ENCODE data around the gene USP8. TPM values are rescaled to one million over a fixed set of nuclear protein-coding genes. Genes with fewer than 3 reads are reported as not detected.

USP8 gene
- total and polyA plus RNA-seq, 9 donors: 25.1 to 67.0 (median 42.4) TPM

DNA sequence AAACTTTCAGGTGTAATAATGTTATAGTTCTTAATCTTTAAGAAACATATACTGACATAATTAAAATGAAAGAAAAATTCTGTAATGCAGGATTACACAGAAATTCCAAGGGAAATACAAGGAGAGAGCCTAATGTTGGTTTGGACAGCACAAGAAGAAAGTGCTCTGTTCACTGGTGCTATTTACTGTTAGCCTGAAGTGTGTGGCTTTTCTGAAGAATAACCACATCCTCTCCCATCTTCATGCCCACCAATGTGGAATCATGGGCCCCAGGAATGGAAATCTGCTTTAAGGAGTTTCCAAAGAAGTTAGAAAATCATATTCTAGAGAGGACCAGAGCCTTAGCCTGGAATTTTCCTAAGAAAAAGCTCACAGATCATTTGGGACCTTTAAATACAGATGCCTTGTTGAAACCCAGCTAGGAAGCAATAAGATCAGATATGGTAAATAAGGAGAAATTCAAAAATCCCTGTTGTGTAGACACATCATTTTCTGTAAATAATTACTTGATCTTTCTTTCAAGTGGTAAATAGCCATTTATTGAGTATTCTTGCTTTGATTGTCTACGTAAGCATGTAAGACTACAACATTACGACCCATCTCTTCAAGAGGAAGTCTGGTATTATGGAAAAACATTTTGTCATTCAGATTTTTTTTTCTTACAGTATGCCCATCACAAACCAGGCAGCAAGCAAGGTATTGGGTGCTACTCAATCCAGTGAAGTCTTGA, 132.6 kb downstream of the USP8 start:
- no peaks in the 10 kb centered on the region for H3K9me3 ChIP-seq
- H3K4me1 ChIP-seq (ENCODE audit: insufficient read depth): no peaks in the 10 kb centered on the region
- no peak overlapping the region for H3K4me3 ChIP-seq
- no peak for DNase-seq
- intact Hi-C loops (cut with DNase I): no loop called here
- no peaks in the 10 kb centered on the region for H3K27me3 ChIP-seq
- TF ChIP-seq, protein P1, sequence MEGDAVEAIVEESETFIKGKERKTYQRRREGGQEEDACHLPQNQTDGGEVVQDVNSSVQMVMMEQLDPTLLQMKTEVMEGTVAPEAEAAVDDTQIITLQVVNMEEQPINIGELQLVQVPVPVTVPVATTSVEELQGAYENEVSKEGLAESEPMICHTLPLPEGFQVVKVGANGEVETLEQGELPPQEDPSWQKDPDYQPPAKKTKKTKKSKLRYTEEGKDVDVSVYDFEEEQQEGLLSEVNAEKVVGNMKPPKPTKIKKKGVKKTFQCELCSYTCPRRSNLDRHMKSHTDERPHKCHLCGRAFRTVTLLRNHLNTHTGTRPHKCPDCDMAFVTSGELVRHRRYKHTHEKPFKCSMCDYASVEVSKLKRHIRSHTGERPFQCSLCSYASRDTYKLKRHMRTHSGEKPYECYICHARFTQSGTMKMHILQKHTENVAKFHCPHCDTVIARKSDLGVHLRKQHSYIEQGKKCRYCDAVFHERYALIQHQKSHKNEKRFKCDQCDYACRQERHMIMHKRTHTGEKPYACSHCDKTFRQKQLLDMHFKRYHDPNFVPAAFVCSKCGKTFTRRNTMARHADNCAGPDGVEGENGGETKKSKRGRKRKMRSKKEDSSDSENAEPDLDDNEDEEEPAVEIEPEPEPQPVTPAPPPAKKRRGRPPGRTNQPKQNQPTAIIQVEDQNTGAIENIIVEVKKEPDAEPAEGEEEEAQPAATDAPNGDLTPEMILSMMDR (IDR thresholded peaks at IDR 0.05): no peak
- no peak for TF ChIP-seq EP300 (IDR thresholded peaks at IDR 0.05)
- no peak for TF ChIP-seq POLR2A (IDR thresholded peaks at IDR 0.05)
- WGBS, 3 donors: 96 to 98% (median 97%) methylated on average over 2 of the region's 2 CpGs
- H3K36me3 ChIP-seq: no peaks in the 10 kb centered on the region
- no peak overlapping the region for H3K27ac ChIP-seq

DNA sequence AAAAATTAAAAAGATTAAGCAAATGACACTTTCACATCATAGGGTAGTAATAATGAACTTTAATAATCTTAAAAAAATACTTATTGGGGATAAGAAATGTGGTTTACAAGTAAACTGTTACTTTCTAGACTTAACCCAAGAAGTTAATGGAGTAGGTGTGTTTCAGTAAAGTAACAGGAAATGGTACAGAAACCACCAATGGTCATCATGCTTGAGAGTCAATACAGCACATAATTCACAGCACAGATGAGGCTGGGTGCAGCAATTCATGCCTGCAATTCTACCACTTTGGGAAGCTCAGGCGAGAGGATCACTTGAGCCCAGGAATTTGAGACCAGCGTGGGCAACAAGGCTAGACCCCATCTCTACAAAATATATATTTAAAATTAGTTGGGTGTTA, 133.8 kb downstream of the USP8 start:
- TF ChIP-seq EP300 (IDR thresholded peaks at IDR 0.05): no peak
- TF ChIP-seq, protein P1 (IDR thresholded peaks at IDR 0.05): no peak
- no peak for TF ChIP-seq POLR2A (IDR thresholded peaks at IDR 0.05)
- WGBS, 3 donors: 96 to 97% (median 96%) methylated on average over 2 of the region's 2 CpGs
- intact Hi-C loops (cut with DNase I): no loop called here
- Histone ChIP-seq H3K27me3 (no peaks in the 10 kb centered on the region), H3K4me1 (ENCODE audit: insufficient read depth) (no peaks in the 10 kb centered on the region), H3K36me3 (no peaks in the 10 kb centered on the region), H3K4me3 (no peak overlapping the region), H3K9me3 (no peaks in the 10 kb centered on the region), H3K27ac (no peak overlapping the region)
- no peak for DNase-seq

DNA sequence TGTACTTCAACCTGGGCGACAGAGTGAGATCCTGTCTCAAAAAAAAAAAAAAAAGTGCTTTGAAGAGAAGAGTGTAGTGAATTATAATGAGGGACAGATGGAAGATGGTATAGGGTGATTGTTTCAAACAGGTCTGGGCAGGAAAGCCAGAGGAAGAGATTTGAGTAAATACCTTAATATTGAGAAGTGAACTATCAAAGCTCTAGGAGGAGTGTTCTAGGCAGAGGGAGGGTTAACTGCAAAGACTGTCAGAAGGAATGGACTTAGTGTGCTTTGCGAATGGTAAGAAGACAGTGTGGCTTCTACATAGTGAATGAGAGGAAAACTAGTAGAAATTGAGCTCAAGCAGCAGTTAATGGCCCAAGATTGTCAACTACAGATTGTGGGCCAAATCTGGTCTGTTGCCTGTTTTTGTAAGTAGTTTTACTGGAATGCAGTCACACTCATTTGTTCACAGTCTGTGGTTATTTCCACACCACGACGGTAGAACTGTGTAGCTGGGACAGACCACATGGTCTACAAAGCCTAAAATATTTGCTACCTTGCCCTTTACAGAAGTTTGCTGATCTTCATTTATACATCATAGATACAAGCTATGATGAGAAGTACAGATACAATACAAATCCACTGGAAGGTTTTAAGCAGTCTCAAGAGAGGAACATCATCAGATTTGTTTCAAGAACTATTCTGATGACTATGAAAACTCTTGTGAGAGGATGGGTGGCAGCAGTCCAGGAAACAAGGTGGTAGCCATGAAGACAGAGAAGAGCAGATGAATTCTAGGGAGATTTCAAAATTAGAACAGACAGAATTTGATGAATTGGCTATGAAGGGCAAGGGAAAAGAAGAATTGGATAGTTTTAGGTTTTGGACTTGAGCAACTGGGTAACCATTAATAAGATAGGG, 138.8 kb downstream of the USP8 start:
- 80 to 86% (median 81%) methylated on average over 4 of the region's 4 CpGs for WGBS, 3 donors

DNA sequence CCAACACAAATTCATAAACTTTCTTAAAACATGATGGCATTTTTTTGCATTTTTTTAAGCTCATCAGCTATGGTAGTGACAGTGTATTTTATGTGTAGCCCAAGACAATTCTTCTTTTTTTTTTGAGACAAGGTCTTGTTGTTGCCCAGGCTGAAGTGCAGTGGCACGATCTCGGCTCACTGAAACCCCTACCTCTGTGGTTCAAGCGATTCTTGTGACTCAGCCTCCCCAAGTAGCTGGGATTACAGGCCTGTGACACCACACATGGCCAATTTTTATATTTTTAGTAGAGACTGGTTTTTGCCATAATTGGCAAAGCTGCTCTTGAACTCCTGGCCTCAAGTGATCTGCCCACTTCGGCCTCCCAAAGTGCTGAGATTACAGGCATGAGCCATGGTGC, 139.6 kb downstream of the USP8 start:
- H3K4me3 ChIP-seq: no peak overlapping the region
- no peaks in the 10 kb centered on the region for H3K36me3 ChIP-seq
- no peak overlapping the region for H3K27ac ChIP-seq
- no peak for TF ChIP-seq POLR2A (IDR thresholded peaks at IDR 0.05)
- TF ChIP-seq, protein P1 (IDR thresholded peaks at IDR 0.05): no peak
- TF ChIP-seq EP300 (IDR thresholded peaks at IDR 0.05): no peak
- no peaks in the 10 kb centered on the region for H3K9me3 ChIP-seq
- intact Hi-C loops (cut with DNase I): no loop called here
- H3K4me1 ChIP-seq (ENCODE audit: insufficient read depth): no peaks in the 10 kb centered on the region
- DNase-seq: no peak
- H3K27me3 ChIP-seq: no peaks in the 10 kb centered on the region
- WGBS, 3 donors: 94 to 97% (median 97%) methylated on average over 4 of the region's 4 CpGs

More for the DNA sequence above, 138.8 kb downstream of the USP8 start:
- no peaks in the 10 kb centered on the region for H3K4me1 ChIP-seq (ENCODE audit: insufficient read depth)
- no peak overlapping the region for H3K4me3 ChIP-seq
- H3K27me3 ChIP-seq: no peaks in the 10 kb centered on the region
- H3K9me3 ChIP-seq: no peaks in the 10 kb centered on the region
- intact Hi-C loops (cut with DNase I): no loop called here
- H3K27ac ChIP-seq: no peak overlapping the region
- TF ChIP-seq, protein P1 (IDR thresholded peaks at IDR 0.05): no peak
- TF ChIP-seq EP300 (IDR thresholded peaks at IDR 0.05) (no peak), POLR2A (IDR thresholded peaks at IDR 0.05) (no peak)
- DNase-seq: no peak
- no peaks in the 10 kb centered on the region for H3K36me3 ChIP-seq

Small RNA genes within 50 kb of the gene (small RNA-seq; reads per million reads assigned to genes)
- gene RNA5SP395: not detected

Other genes with a start within 250 kb of the USP8 start
- 1 to 10 TPM in 1 of 7 donors, under 1 TPM in 4, not detected in 2; 0.20 to 4.7 (median 0.47) TPM for gene SLC27A2, start 242.2 kb upstream of the USP8 start, total RNA-seq
- gene SLC27A2, start 242.2 kb upstream of the USP8 start, polyA plus RNA-seq: under 1 TPM; 0.10 to 0.82 TPM
- gene HDC, start 158.7 kb upstream of the USP8 start, total RNA-seq: 1 to 10 TPM in 1 of 7 donors, under 1 TPM in 2, not detected in 4; 0.13 to 1.2 (median 0.94) TPM
- 1 to 10 TPM in 1 of 2 donors, under 1 TPM in 1; 0.91 to 2.4 TPM for gene HDC, start 158.7 kb upstream of the USP8 start, polyA plus RNA-seq
- 10 to 100 TPM; 13.9 to 21.9 (median 16.0) TPM for gene GABPB1, start 69.2 kb upstream of the USP8 start, total RNA-seq
- 10 to 100 TPM in 1 of 2 donors, 1 to 10 TPM in 1; 7.0 to 11.6 TPM for gene GABPB1, start 69.2 kb upstream of the USP8 start, polyA plus RNA-seq
- gene USP50, start 122.3 kb downstream of the USP8 start, total RNA-seq: under 1 TPM in 2 of 7 donors, not detected in 5; 0.62 to 0.81 TPM
- gene USP50, start 122.3 kb downstream of the USP8 start, polyA plus RNA-seq: not detected

Data from ovary (tissue), 9 donors.